ENCODE results near the gene ADGRG1.

ADGRG1 gene

GRCh38 chr16:57634171-57634570 lies 5.7 kb downstream of the ADGRG1 start:
- in situ Hi-C loops (cut with HindIII; ENCODE audit: low sequenced_read_pairs) = no loop called here

- in situ Hi-C loops (cut with HindIII; ENCODE audit: low sequenced_read_pairs) = no loop called here
Measured at GRCh38 chr16:57635266-57636097, 7.1 kb downstream of the ADGRG1 start.

GRCh38 chr16:57636184-57636583 lies 7.8 kb downstream of the ADGRG1 start:
- in situ Hi-C loops (cut with HindIII; ENCODE audit: low sequenced_read_pairs) = no loop called here

DNA sequence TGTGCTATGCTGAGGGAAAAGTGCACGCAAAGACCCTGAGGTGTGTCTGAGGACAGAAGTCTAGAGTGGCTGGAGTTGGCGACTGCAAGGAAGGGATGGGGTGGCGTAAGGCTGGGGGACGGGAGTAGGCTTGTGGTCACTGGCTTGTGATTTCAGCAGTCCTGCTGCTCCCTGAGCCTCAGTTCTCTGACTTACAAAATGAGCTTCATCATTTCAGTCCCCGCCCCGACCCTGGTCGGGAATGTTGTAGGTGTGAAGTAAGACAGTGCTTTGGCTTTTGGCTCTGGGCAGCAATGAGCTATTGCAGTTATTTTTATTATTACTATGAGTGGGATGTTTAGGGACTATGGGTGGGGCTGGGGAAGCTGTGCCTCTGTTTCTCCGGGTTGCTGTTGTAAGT lies 8.6 kb downstream of the ADGRG1 start:
- in situ Hi-C loops (cut with HindIII; ENCODE audit: low sequenced_read_pairs) = no loop called here

DNA sequence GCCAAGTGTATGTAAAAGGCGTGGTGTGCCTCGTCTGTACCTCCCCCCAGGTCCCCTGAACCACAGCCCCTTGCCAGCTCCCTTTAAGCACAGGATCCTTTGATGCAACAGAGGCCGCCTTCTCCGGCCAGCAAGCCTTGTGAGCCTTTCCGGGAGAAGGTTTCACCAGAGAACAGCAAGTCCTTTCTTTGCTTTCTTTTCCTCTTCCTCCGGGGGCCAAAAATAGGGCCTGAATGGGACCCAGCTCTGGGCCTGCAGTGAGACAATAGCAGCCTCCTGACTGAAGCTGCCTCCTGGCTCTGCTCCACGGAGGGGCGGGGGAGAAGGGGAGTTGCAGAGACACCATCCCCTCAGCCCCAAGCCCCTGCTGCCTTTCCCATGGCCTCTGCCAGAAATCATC lies 9.0 kb downstream of the ADGRG1 start:
- in situ Hi-C loops (cut with HindIII; ENCODE audit: low sequenced_read_pairs) = no loop called here

- in situ Hi-C loops (cut with HindIII; ENCODE audit: low sequenced_read_pairs) = no loop called here
Measured at GRCh38 chr16:57637965-57638364, 9.5 kb downstream of the ADGRG1 start.

DNA sequence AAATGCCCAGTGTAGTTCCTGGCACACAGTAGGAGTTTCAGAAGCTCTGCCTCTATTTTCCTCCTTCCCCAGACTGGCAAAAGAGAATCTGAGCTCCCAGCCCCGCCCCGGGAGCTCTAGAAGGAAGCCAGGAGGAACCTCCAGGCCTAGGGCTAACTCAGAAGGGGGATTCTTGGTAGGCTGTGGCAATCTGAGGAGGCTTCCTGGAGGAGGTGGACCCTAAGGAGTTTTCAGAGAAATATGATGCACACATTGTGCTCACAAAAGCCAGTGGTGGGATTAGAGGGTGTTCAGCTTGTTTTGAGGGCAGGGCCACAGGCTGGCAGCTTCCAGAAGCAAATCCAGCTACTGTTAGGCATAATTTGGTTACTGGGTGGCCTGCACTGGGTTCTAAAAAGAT lies 10.0 kb downstream of the ADGRG1 start:
- in situ Hi-C loops (cut with HindIII; ENCODE audit: low sequenced_read_pairs) = no loop called here

GRCh38 chr16:57639172-57639887 lies 10.9 kb downstream of the ADGRG1 start:
- in situ Hi-C loops (cut with HindIII; ENCODE audit: low sequenced_read_pairs) = no loop called here

- in situ Hi-C loops (cut with HindIII; ENCODE audit: low sequenced_read_pairs) = loop anchor here (5.0 to 10.0 kb wide), 2 partner anchors 63 to 245 kb away; no protein-coding TSS in a partner anchor
Measured at GRCh38 chr16:57640185-57640584, 11.8 kb downstream of the ADGRG1 start.

DNA sequence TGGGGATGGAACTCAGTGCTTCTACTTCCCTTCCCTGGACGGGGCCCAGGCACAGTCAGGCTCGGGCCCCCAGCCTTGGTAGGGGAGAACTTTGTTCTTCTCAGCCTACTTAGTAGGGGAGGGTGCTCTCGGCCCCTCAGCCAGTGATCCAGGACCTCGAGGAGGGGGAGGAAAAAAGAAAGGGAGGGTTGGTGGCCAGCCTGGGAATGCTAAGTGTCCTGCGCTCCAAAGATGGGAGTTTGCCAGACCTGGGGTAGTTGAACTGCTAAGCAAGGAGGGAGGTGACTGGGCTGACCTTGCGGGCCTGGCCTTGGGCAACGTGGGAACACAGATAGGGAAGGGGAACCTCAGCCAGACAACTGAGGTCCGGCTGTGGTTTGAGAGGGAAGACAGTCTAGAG lies 12.2 kb downstream of the ADGRG1 start:
- in situ Hi-C loops (cut with HindIII; ENCODE audit: low sequenced_read_pairs) = loop anchor here (5.0 to 10.0 kb wide), 2 partner anchors 63 to 244 kb away; no protein-coding TSS in a partner anchor

- in situ Hi-C loops (cut with HindIII; ENCODE audit: low sequenced_read_pairs) = loop anchor here (5.0 to 10.0 kb wide), 2 partner anchors 65 to 242 kb away; no protein-coding TSS in a partner anchor
Measured at GRCh38 chr16:57642160-57643135, 14.0 kb downstream of the ADGRG1 start.

DNA sequence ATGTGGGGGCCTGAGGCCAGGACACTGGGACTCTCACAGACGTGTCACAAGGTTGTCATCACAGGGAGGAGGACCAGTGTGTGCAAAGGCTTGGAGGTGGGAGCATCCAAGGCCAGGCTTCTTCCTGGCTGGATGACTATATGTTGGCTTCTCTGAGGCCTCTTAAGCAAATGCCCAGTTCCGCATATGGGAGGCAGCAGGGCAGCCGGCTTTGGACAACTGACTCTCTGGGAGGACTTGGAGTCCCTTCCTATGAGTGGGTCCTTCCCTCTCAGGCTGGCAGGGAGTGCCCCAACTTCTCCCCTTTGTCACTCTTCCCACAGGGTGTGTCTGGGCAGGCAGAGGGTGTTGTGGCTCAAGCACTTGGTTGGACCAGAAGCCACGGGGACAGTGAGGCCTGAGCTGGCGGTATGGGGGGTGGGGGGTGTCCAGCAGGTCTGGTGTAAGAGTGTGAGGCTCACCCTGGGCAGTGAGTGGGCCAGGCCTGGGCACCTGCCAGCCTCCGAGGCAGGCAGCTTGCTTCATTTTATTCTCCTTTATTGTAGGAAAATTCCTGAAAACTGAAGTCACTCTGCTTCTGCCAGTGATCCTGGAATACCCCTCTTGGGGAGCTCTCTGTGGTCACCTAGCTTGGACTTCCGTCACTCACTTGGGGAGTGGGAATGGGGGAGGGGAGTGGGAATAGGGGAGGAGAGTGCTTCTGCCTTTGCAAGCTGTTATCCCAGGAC lies 14.9 kb downstream of the ADGRG1 start:
- in situ Hi-C loops (cut with HindIII; ENCODE audit: low sequenced_read_pairs) = loop anchor here (5.0 to 10.0 kb wide), 2 partner anchors 66 to 241 kb away; no protein-coding TSS in a partner anchor

- in situ Hi-C loops (cut with HindIII; ENCODE audit: low sequenced_read_pairs) = loop anchor here (5.0 to 10.0 kb wide), 2 partner anchors 67 to 241 kb away; no protein-coding TSS in a partner anchor
Measured at GRCh38 chr16:57643910-57644309, 15.5 kb downstream of the ADGRG1 start.

DNA sequence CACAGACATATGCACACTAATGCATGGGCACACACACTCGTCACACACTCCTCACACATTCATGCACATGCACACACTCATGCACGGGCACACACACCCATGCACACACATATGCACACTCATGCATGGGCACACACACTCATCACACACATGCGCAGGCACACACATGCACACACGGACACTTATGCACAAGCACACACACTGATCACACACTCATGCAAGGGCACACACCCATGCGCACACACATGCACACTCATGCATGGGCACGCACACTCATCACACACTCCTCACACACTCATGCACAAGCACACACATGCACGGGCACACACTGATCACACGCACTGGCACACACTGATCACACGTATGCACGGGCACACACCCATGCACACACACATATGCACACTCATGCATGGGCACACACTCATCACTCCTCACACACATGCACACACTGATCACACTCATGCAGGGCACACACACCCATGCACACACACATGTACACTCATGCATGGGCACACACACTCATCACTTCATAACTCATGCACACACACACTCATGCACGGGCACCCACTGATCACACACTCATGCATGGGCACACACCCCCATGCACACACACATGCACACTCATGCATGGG lies 16.1 kb downstream of the ADGRG1 start:
- in situ Hi-C loops (cut with HindIII; ENCODE audit: low sequenced_read_pairs) = loop anchor here (5.0 to 10.0 kb wide), 3 partner anchors 43 to 240 kb away; no protein-coding TSS in a partner anchor

- in situ Hi-C loops (cut with HindIII; ENCODE audit: low sequenced_read_pairs) = loop anchor here (5.0 to 10.0 kb wide), 2 partner anchors 42 to 240 kb away; no protein-coding TSS in a partner anchor
Measured at GRCh38 chr16:57645169-57645568, 16.7 kb downstream of the ADGRG1 start.

- in situ Hi-C loops (cut with HindIII; ENCODE audit: low sequenced_read_pairs) = loop anchor here (5.0 to 10.0 kb wide), 2 partner anchors 41 to 239 kb away; no protein-coding TSS in a partner anchor
Measured at GRCh38 chr16:57645691-57646387, 17.4 kb downstream of the ADGRG1 start.

DNA sequence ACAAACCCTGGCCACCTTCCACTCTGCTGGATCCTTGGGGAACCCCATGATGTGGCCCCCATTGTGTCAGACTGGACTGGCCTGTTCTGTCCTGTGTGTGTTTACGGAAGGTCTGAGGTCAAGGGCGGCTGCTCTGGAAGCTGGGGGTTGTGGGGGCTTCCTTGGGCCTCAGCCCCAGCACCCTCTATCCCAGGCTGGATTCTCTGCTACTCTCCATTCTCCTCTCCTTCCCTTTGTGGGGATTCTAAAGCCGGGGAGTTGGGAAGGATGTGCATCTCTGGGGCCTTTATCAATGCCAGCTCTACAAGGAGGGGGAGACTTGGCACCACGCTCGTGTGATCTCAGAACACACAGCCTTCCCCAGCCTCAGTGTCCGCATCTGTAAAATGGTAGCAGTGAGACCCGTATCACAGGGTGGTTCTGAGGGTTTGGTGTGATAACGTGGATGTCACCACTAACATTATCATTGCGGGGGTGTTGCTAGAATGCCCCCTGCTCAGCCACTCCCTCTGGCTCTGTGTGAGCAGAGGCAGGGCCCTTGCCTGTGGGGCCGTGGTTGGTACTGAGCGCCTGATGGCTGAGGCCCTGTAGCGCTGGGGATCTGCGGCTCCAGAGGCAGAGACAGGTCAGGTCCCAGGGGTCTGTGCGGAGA lies 18.1 kb downstream of the ADGRG1 start:
- in situ Hi-C loops (cut with HindIII; ENCODE audit: low sequenced_read_pairs) = loop anchor here (5.0 to 10.0 kb wide), 2 partner anchors 41 to 238 kb away; no protein-coding TSS in a partner anchor
